ENCODE data around the gene SCUBE1.

SCUBE1 gene

DNA sequence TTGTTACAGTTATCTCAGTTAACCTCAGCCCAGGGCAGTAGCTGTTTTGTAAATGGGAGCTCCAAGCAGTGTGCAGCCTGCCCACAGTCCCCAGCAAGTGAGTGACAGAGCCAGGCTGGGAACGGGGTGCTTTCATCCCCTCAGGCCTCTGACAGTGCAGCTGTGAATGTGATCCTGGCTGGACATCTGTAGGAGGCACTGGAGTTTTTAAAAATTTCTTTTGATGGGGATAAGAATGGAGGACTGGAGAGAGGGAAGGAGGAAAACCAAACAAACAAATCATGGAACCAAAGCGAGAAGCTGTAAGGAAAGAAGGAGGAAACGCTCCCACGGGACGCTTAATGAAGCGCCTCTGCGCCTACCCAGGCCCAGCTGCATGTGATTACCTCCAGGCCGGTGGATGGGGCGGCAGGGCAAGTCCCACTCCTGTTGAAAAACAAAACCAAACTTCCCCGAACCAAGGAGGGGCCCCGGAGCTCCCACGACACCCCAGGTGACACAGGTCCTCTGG lies 40.6 kb downstream of the SCUBE1 start:
- no peak overlapping the region for H3K4me3 ChIP-seq (ENCODE audit: low read depth, low read length)
- no peak for DNase-seq (ENCODE audit: low read depth)
- no peak for TF ChIP-seq POLR2A (IDR thresholded peaks at IDR 0.05; ENCODE audit: extremely low read depth, insufficient read length)
- TF ChIP-seq, protein P1, sequence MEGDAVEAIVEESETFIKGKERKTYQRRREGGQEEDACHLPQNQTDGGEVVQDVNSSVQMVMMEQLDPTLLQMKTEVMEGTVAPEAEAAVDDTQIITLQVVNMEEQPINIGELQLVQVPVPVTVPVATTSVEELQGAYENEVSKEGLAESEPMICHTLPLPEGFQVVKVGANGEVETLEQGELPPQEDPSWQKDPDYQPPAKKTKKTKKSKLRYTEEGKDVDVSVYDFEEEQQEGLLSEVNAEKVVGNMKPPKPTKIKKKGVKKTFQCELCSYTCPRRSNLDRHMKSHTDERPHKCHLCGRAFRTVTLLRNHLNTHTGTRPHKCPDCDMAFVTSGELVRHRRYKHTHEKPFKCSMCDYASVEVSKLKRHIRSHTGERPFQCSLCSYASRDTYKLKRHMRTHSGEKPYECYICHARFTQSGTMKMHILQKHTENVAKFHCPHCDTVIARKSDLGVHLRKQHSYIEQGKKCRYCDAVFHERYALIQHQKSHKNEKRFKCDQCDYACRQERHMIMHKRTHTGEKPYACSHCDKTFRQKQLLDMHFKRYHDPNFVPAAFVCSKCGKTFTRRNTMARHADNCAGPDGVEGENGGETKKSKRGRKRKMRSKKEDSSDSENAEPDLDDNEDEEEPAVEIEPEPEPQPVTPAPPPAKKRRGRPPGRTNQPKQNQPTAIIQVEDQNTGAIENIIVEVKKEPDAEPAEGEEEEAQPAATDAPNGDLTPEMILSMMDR (IDR thresholded peaks at IDR 0.05; ENCODE audit: low read depth, low read length), result no peak
- TF ChIP-seq MYC (IDR thresholded peaks at IDR 0.05; ENCODE audit: low read depth, low read length), result no peak
- TF ChIP-seq, protein P2, sequence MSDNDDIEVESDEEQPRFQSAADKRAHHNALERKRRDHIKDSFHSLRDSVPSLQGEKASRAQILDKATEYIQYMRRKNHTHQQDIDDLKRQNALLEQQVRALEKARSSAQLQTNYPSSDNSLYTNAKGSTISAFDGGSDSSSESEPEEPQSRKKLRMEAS (IDR thresholded peaks at IDR 0.05; ENCODE audit: low read depth, low read length), result no peak

GRCh38 chr22:43301866-43302265 lies 41.3 kb downstream of the SCUBE1 start:
- no peak for DNase-seq (ENCODE audit: low read depth)
- TF ChIP-seq, protein P1 (IDR thresholded peaks at IDR 0.05; ENCODE audit: low read depth, low read length), result no peak
- TF ChIP-seq POLR2A (IDR thresholded peaks at IDR 0.05; ENCODE audit: extremely low read depth, insufficient read length) (no peak), MYC (IDR thresholded peaks at IDR 0.05; ENCODE audit: low read depth, low read length) (no peak)
- TF ChIP-seq, protein P2 (IDR thresholded peaks at IDR 0.05; ENCODE audit: low read depth, low read length), result no peak
- H3K4me3 ChIP-seq (ENCODE audit: low read depth, low read length), result no peak overlapping the region

DNA sequence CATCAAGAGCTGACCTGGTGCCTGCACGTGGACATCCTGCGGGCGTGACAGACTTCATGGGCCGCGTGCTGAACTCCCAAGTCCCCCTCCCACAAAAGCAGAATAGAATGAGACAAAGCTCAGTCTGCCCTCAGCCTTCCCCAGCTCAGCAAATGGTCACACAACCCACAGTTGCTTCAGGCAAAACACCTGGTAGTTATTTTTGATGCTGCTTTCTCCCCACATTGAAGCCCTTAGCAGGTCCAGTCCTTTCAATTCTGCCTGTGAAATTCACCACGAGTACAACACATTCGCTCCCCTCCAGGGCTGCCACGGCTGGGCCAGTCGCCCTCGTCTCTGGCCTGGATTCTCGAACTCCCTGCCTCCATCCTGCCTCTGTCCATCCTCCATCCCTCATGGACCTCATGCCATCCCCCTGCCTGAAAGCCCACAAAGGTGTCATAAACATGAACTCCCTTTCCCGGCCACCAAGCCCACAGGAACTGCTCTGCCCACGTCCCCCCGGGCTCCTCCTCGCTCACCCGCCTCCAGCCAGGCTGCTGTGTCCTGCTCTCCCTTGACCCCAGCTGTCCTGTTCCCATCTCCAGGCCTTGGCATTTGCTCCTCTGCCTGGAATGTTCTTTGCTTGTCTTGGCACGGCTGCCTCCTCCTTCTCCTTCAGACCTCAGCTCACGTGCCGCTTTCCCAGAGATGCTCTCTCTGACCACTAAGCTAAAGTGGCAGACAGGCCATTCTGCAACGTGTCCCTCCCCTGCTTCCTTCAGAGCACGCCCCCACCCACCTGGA lies 42.1 kb downstream of the SCUBE1 start:
- DNase-seq (ENCODE audit: low read depth), result no peak
- no peak overlapping the region for H3K4me3 ChIP-seq (ENCODE audit: low read depth, low read length)
- TF ChIP-seq MYC (IDR thresholded peaks at IDR 0.05; ENCODE audit: low read depth, low read length) (no peak), POLR2A (IDR thresholded peaks at IDR 0.05; ENCODE audit: extremely low read depth, insufficient read length) (no peak)
- TF ChIP-seq, protein P1 (IDR thresholded peaks at IDR 0.05; ENCODE audit: low read depth, low read length), result no peak
- TF ChIP-seq, protein P2 (IDR thresholded peaks at IDR 0.05; ENCODE audit: low read depth, low read length), result no peak

DNA sequence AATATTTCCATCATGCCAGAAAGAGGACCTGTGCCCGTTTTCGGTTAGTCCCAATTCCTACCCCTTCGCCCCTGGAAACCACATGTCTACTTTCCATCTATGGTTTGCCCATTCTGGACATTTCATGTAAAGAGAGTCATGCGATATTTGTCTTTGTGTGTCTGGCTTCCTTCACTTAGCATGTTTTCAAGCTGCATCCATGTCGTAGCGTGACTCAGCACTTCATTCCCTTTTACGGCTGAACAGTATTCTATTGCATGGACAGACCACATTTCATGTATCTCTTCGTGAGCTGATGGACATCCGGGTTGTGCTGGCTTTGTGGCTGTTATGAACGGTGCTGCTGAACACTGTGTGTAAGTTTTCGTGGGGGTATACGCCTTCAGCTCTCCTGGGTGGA lies 43.4 kb downstream of the SCUBE1 start:
- TF ChIP-seq, protein P1 (IDR thresholded peaks at IDR 0.05; ENCODE audit: low read depth, low read length), result no peak
- TF ChIP-seq, protein P2 (IDR thresholded peaks at IDR 0.05; ENCODE audit: low read depth, low read length), result no peak
- TF ChIP-seq POLR2A (IDR thresholded peaks at IDR 0.05; ENCODE audit: extremely low read depth, insufficient read length) (no peak), MYC (IDR thresholded peaks at IDR 0.05; ENCODE audit: low read depth, low read length) (no peak)
- no peak overlapping the region for H3K4me3 ChIP-seq (ENCODE audit: low read depth, low read length)

GRCh38 chr22:43298062-43298801 lies 44.9 kb downstream of the SCUBE1 start:
- no peak overlapping the region for H3K4me3 ChIP-seq (ENCODE audit: low read depth, low read length)
- DNase-seq (ENCODE audit: low read depth), result no peak
- TF ChIP-seq MYC (IDR thresholded peaks at IDR 0.05; ENCODE audit: low read depth, low read length), result no peak
- TF ChIP-seq, protein P1 (IDR thresholded peaks at IDR 0.05; ENCODE audit: low read depth, low read length), result no peak

More for the DNA sequence above, 43.4 kb downstream of the SCUBE1 start:
- no peak for DNase-seq (ENCODE audit: low read depth)
